Tibial artery (tissue), 4 donors: ENCODE data around the gene SLC25A21.
"Not testable (repeated sequence)": the region's sequence is repeated elsewhere in the genome, so short reads cannot be mapped to it uniquely, and the experiment has no call there.

ENCODE experiments used
- DNase-seq, 2 donors: peaks; one replicate each; pipeline ENCODE4 v3.0.0-alpha.2; 2019
- H3K27ac ChIP-seq, 2 donors: fragments of 200-600 bp; sonication (generic) in 1 of 2; 1 replicate in 1 of 2; 2 replicates in 1 of 2; pipeline ENCODE4 v1.5.1; 2018 to 2019; ENCODE audit warnings: mild to moderate bottlenecking in 1 of 2
- H3K27me3 ChIP-seq, 2 donors: fragments of 200-600 bp; sonication (generic) in 1 of 2; one replicate each; pipeline versions ENCODE4 v1.5.1 to v1.6.0; 2016 to 2019
- H3K36me3 ChIP-seq, 3 donors: fragments of 200-600 bp; sonication (generic) in 2 of 3; one replicate each; pipeline ENCODE4 v1.5.1; 2016 to 2019; ENCODE audit warnings: mild to moderate bottlenecking in 2 of 3
- H3K4me1 ChIP-seq, 4 donors: fragments of 200-600 bp; sonication (generic) in 2 of 4; 1 replicate in 3 of 4; 2 replicates in 1 of 4; pipeline ENCODE4 v1.5.1; 2016 to 2019
- H3K4me3 ChIP-seq, 2 donors: fragments of 200-600 bp; sonication (generic) in 1 of 2; 1 replicate in 1 of 2; 2 replicates in 1 of 2; pipeline ENCODE4 v1.5.1; 2018 to 2019; ENCODE audit warnings: mild to moderate bottlenecking in 2 of 2
- H3K9me3 ChIP-seq, 3 donors: fragments of 200-600 bp; sonication (generic) in 1 of 3; one replicate each; pipeline ENCODE4 v1.5.1; 2016 to 2019
- intact Hi-C: fragments of 100-400 bp; cut with DNase I; formaldehyde crosslinking; loops from one replicate; pipeline ENCODE4 v1.15.0; 2023; ENCODE audit warnings: low total_unique reads
- TF ChIP-seq, protein P1 (sequence below), 2 experiments: fragments of 200-600 bp in 1 of 2; fragments of 450-650 bp in 1 of 2; IDR thresholded peaks; one replicate each; pipeline ENCODE4 v1.5.1; 2017 to 2019; ENCODE audit warnings: antibody characterized with exemption in 2 of 2, mild to moderate bottlenecking in 1 of 2, moderate library complexity in 1 of 2

The SLC25A21 gene

DNA sequence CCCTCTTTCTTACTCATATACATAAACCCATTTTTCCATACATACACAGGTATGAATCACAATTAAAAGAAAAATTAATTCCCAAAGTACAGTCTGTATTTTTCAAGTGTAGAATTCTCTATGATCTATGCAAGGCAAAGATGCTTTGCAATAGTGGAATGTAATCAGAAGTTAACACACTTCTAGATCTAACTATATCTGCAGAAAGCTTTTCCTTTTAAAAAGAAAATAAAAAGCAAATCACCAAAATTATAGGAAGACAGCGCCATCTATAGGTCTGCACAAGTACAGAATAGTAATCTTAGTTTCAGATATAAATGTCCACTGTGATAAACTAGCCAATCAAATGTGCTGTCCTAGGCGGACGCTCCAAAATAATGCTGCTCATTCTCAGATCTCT is 22.0 kb downstream of the SLC25A21 start:
- peaks cover 0 to 9% (median 0%) of the 10 kb centered on the region in 3 donors for H3K9me3 ChIP-seq
- H3K4me1 ChIP-seq: no peaks in the 10 kb centered on the region
- no peaks in the 10 kb centered on the region for H3K36me3 ChIP-seq
- H3K27me3 ChIP-seq: peaks cover 0 to 4% of the 10 kb centered on the region in 2 donors
- TF ChIP-seq, protein P1, sequence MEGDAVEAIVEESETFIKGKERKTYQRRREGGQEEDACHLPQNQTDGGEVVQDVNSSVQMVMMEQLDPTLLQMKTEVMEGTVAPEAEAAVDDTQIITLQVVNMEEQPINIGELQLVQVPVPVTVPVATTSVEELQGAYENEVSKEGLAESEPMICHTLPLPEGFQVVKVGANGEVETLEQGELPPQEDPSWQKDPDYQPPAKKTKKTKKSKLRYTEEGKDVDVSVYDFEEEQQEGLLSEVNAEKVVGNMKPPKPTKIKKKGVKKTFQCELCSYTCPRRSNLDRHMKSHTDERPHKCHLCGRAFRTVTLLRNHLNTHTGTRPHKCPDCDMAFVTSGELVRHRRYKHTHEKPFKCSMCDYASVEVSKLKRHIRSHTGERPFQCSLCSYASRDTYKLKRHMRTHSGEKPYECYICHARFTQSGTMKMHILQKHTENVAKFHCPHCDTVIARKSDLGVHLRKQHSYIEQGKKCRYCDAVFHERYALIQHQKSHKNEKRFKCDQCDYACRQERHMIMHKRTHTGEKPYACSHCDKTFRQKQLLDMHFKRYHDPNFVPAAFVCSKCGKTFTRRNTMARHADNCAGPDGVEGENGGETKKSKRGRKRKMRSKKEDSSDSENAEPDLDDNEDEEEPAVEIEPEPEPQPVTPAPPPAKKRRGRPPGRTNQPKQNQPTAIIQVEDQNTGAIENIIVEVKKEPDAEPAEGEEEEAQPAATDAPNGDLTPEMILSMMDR (IDR thresholded peaks at IDR 0.05): peak; percentile 62 to 69
- H3K27ac ChIP-seq: no peak overlapping the region
- DNase-seq: no peak
- intact Hi-C loops: loop anchor here (2.0 kb wide), 1 partner anchor 598 kb away; no protein-coding TSS in a partner anchor
- H3K4me3 ChIP-seq: no peak overlapping the region

DNA sequence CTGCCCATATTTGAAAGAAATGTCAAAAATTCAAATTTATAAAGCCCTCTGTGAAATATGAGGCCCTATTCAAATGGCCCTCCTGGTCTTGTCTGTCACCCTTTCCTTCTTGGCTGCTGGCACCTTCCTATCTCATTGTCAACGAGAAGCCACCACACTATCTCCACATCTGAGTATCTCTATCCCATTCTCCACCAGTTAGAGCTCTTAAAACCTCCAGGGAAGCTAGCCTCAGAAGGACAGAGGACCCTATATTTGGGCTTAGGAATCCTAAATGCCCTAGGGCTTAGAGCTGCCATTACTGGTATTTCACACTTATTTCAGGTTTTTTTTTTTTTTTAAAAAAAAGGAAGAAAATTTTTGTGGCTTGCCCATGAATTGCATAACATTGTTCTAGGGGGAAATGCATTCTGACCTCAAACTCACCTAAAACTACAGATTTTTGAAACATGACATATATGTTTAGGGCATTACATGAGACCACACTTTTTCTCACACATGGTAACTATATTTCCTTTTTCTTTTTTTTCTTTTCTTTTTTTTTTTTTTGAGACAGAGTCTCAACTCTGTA is 25.0 kb downstream of the SLC25A21 start:
- Histone ChIP-seq H3K27me3 (no peaks in the 10 kb centered on the region), H3K4me1 (no peaks in the 10 kb centered on the region), H3K9me3 (no peaks in the 10 kb centered on the region), H3K36me3 (no peaks in the 10 kb centered on the region), H3K27ac (no peak overlapping the region), H3K4me3 (no peak overlapping the region)
- intact Hi-C loops: loop anchor here (5.0 kb wide), 1 partner anchor 500 kb away; no protein-coding TSS in a partner anchor
- DNase-seq: no peak
- TF ChIP-seq, protein P1 (IDR thresholded peaks at IDR 0.05): no peak

DNA sequence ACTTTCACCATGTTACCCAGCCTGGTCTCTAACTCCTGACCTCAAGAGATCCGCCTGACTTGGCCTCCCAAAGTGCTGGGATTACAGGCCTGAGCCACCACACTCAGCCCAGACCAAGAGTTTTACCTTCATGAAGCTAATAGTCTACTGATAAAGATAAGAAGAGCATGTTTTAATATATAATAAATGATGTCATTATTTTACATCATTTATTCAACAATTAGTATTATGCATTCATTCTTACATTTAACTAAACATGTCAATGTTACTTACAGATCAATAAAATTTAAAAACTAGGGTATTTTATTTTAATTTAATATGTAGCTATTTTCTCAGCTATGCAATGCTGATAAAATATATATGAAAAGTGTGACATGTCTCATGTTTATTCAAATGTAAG is 26.0 kb downstream of the SLC25A21 start:
- H3K4me3 ChIP-seq, DNase-seq, H3K4me1 ChIP-seq, H3K27ac ChIP-seq, H3K27me3 ChIP-seq, H3K36me3 ChIP-seq, H3K9me3 ChIP-seq: not testable (repeated sequence)
- intact Hi-C loops: loop anchor here (5.0 kb wide), 1 partner anchor 499 kb away; no protein-coding TSS in a partner anchor

DNA sequence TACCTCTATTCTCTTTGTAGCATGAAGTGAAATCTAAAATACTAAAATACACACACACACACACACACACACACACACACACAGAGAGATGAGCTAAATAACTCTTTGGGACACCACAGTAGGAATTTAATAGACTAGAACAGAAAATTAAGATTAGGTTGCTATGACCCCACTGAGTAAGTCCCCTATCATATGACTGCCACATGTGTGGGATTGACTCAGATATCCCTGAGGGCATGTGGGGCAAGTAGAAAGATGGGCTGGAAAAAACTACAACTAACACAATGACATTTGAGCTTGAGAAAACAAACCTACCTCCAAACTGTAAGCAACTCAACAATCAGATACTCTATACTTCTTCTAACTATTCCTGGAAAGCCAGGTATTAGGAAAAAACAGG is 27.0 kb downstream of the SLC25A21 start:
- no peak overlapping the region for H3K27ac ChIP-seq
- TF ChIP-seq, protein P1 (IDR thresholded peaks at IDR 0.05): no peak
- no peaks in the 10 kb centered on the region for H3K36me3 ChIP-seq
- no peak overlapping the region for H3K4me3 ChIP-seq
- no peaks in the 10 kb centered on the region for H3K4me1 ChIP-seq
- no peak for DNase-seq
- intact Hi-C loops: loop anchor here (5.0 kb wide), 1 partner anchor 498 kb away; no protein-coding TSS in a partner anchor
- H3K27me3 ChIP-seq: no peaks in the 10 kb centered on the region
- H3K9me3 ChIP-seq: no peaks in the 10 kb centered on the region

DNA sequence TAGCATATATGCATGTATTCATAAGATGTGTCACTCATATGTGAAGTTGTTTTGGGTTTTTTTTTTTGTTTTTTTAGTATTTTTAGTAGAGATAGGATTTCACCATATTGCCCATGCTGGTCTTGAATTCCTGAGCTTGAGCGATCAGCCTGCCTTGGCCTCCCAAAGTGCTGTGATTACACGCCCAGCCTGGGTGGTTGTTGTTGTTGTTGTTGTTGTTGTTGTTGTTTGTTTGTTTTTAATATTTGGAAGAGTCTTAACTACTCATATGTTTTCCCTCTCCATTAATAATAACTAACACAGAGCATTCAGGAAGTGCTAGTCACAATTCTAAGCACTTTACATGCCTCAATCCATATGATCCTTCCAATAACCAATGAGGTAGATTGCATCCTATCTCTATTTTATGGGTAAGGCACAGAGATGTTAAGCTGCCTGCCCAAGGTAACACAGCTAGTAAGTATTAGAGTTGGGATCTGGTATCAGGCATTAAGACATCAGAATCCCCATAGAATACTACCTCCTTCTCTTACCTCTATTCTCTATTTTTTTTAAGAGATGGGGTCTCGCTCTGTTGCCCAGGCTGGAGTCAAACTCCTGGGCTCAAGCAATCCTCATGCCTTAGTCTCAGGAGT is 27.6 kb downstream of the SLC25A21 start:
- intact Hi-C loops: loop anchor here (5.0 kb wide), 1 partner anchor 498 kb away; no protein-coding TSS in a partner anchor
- Histone ChIP-seq H3K4me1 (no peaks in the 10 kb centered on the region), H3K27me3 (no peaks in the 10 kb centered on the region), H3K4me3 (no peak overlapping the region), H3K36me3 (no peaks in the 10 kb centered on the region), H3K9me3 (no peaks in the 10 kb centered on the region), H3K27ac (no peak overlapping the region)
- no peak for DNase-seq
- TF ChIP-seq, protein P1 (IDR thresholded peaks at IDR 0.05): no peak

DNA sequence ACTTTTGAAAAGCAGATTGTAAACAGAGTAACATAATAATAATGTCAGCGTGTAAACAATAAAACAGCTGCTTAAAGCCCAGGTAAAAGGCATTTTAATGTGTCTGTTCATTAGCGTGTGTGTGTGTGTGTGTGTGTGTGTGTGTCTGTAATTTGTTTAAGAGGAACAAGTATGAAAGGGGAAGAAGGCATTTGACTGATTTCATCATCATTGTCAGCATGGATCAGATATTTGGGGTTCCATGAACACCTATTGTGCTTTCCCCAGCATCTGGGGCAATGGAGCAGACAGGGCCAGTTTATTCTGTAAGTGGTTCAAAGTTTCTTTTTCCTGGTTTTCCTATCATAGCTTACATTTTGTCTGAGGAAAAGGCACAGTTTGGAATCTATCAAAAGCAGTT is 28.9 kb downstream of the SLC25A21 start:
- H3K9me3 ChIP-seq: no peaks in the 10 kb centered on the region
- no peaks in the 10 kb centered on the region for H3K4me1 ChIP-seq
- intact Hi-C loops: no loop called here
- DNase-seq: no peak
- H3K4me3 ChIP-seq: no peak overlapping the region
- no peak overlapping the region for H3K27ac ChIP-seq
- no peaks in the 10 kb centered on the region for H3K36me3 ChIP-seq
- H3K27me3 ChIP-seq: no peaks in the 10 kb centered on the region
- TF ChIP-seq, protein P1 (IDR thresholded peaks at IDR 0.05): no peak
